NCI-H526 treated with DMSO at 0.1 percent for 48 hours (cell line): ENCODE results near the gene ZNF738.

Experiments used
- DNase-seq: peaks from one replicate; lab custom pipeline; 2025; lab: John Stamatoyannopoulos, UW

Gene ZNF738

DNA sequence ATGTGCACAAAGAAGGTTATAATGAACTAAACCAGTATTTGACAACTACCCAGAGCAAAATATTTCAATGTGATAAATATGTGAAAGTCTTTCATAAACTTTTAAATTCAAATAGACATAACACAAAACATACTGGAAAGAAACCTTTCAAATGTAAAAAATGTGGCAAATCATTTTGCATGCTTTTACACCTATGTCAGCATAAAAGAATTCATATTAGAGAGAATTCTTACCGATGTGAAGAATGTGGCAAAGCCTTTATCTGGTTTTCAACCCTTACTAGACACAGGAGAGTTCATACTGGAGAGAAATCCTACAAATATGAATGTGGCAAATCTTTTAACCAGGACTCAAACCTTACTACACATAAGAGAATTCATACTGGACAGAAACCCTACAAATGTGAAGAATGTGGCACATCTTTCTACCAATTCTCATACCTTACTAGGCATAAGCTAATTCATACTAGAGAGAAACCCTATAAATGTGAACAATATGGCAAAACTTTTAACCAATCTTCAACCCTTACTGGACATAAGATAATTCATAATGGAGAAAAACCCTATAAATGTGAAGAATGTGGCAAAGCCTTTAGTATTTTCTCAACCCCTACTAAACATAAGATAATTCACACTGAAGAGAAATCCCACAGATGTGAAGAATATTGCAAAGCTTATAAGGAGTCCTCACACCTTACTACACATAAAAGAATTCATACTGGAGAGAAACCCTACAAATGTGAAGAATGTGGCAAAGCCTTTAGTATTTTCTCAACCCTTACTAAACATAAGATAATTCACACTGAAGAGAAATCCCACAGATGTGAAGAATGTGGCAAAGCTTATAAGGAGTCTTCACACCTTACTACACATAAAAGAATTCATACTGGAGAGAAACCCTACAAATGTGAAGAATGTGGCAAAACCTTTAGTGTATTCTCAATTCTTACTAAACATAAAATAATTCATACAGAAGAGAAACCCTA, 64.5 kb downstream of the ZNF738 start:
- no peak for DNase-seq
